GM12891 (cell line): ENCODE measurements around the gene KCTD8.

Source experiments
- PAX5 ChIP-seq: IDR thresholded peaks from 2 replicates; pipeline ENCODE4 v1.6.1; 2011; ENCODE audit warnings: low read length, moderate library complexity, mild to moderate bottlenecking; ENCODE audit not compliant: insufficient read depth, severe bottlenecking
- POLR2A ChIP-seq: IDR thresholded peaks from 2 replicates; pipeline ENCODE4 v1.6.1; 2011; ENCODE audit warnings: low read depth, low read length, control low read depth
- POLR2AphosphoS5 ChIP-seq: IDR thresholded peaks from 2 replicates; pipeline ENCODE4 v1.6.1; 2011; ENCODE audit warnings: low read depth, low read length, control low read depth
- POU2F2 ChIP-seq: IDR thresholded peaks from 2 replicates; pipeline ENCODE4 v1.6.1; 2011; ENCODE audit warnings: low read depth, mild to moderate bottlenecking, control low read depth, low read length, moderate library complexity
- SPI1 ChIP-seq: IDR thresholded peaks from 2 replicates; pipeline ENCODE4 v1.6.1; 2011; ENCODE audit warnings: low read depth, low read length, control low read depth
- TAF1 ChIP-seq: IDR thresholded peaks from 2 replicates; pipeline ENCODE4 v1.6.1; 2011; ENCODE audit warnings: low read depth, low read length, control low read depth

DNA sequence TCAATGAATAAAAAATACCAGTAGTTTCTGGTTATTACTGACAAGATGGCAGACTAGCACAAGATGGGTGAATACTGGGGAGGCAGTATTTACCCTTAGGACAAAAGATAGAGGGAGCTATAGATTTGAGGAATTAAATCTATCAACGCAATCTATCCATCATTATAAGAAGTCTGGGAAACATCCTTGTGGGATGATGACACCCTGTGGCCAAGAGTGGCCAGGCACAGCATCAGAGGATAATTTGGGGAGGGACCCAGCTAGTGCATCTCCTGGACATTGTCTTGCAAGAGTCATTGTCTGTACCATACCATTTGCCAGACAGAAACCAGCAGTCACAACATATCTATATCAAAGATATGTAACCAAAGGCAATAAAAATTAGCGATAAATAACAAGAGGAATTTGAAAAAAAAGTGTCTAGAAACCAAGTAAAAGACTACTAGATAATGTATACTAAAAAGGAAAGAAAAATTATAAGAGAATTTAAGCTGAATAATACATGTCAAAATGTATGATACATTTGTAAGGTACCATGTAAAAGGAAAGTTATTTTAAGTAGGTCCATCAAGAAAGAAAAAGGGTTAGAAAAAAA lies 22.9 kb downstream of the KCTD8 start:
- no peak for TF ChIP-seq POLR2A
- no peak for TF ChIP-seq TAF1
- no peak for TF ChIP-seq POLR2AphosphoS5
- no peak for TF ChIP-seq PAX5
- no peak for TF ChIP-seq SPI1
- TF ChIP-seq POU2F2: no peak
